NCI-H187 (cell line): Measurements from ENCODE around the gene CYB5RL.
"Not testable (repeated sequence)": the region's sequence is repeated elsewhere in the genome, so short reads cannot be mapped to it uniquely, and the experiment has no call there.

Experiments used
- DNase-seq, 2 experiments: peaks; one replicate each; lab custom pipeline; 2025; lab: John Stamatoyannopoulos, UW

CYB5RL gene

DNA sequence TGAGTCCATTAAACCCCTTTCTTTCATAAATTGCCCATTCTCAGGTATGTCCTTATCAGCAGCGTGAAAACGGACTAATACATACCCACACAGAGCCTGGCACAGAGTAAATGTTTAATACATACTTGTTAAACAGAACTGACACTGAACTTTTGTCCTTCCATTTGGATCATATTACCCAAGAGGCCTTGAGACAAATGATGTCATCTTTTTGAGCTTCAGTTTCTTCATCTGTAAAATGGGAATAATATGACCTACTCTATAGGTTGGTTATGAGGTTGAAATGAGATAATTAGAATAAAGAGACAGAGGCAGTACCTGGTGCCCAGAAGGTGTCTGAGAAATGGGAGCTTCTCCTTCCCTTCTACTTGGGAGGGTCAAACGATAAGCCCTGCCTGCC, 13.8 kb downstream of the CYB5RL start:
- DNase-seq = no peak

DNA sequence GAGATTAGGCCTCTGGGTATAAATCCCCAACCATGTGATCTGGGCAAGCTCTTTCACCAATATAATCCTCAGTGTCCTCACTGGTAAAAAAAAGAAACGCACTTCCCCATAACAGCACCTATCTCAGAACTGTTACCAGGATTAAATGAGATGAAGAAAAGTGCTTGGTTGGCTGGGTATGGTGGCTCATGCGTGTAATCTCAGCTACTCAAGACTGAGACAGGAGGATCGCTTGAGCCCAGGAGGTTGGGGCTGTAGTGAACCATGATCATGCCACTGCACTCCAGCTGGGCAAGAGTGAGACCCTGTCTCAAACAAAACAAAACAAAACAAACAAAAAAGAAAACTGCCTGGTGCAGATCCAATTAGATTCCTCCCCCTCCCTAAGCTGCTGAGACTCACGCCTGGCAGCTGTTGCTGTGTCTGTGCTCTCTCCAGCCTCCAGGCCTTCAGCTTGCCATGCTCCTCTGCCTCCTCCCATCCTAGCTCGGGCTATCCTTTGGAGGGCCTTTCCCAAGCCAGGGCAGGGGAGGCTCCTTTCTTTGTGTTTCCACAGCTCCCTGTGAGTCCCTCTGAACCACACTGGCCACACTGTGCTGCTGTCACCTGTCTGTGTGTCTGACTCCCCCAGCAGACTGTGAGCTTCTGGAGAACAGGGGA, 19.0 kb downstream of the CYB5RL start:
- no peak for DNase-seq

DNA sequence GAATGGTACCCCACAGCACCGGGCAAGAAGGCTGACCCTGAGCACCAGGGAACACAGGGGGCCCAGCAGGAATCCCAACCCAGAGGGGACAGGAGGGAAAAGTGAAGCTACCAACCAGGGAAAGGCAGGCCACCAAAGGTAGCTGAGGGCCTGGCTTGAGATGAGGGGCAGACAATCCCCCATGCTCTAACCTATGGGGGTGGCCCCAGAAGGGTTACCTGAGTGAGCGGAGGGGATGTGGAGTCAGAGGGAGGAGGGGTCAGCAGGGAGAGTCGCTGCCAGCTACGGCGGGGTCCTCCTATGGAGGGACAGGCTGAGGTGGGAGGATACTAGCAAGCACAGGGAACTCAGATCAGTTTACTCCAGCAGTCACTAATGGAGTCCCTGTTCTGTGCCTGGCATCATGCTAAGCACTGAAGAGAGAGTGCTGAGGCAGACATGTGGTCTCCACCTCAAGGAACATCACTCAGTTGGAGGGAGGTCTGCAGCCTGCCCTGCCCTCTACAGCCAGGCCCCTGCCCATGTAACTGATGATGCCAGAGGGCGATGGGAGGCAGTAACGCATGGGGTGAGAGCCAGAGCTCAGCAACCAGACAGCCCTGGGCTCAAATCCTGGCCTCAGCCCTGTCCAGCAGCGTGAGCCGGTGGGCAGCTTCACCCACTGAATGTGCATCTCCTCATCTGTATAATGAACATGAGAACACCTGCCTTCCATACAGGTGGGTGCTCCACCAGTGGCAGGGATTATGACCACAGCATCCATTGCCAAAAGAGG, 21.3 kb downstream of the CYB5RL start:
- no peak for DNase-seq

DNA sequence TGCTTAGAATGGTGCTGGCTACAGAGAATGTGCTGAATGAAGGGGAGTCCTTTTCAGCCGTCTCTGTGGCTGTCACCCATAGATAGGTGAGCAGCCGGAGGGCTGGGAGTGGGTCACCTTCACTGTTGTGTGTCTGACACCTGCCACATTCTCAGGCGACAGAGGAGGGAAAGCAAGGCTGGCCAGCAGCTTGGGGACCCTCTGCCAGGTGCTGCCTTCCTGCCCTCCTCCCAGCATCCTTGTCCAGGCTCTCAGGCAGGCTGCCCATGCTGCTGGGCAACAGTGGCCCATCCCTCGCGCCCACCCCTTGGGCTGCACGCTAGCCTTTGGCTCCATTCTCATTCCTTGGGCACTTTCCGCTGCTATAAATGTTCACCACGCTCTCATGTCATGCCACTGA, 22.1 kb downstream of the CYB5RL start:
- DNase-seq = no peak

DNA sequence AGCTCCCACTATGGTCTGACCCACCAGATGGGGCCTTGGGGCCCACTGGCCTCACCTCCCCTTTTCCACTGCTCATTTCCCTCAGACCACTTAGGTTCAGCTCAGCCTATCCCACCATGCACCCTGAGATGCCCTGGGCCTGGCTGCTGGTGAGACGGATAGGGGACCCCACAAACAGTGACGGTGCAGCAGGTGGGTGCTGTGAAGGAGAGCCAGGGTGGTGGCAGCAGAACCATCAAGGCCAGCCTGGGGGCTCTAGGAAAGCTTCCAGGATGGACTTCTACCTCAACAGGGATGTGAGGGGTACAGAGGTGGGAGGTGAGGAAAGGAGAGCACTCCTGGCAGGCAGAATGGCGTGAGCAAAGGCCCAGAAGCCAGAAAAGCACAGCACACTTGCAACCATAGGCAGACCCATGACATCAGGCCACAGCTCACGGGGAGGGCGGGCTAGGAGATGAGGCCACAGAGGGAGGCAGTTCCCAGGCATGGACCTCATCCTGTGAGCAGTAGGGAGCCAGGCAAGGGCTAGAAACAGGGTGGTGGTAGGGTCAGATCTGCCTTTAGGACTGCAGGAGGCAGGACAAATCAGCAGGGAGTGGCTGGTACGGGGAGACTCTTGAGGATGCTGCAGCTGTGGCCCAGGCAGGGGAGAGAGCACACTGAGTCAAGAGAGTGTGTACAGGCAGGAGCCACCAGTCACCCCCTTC, 23.1 kb downstream of the CYB5RL start:
- DNase-seq = no peak

DNA sequence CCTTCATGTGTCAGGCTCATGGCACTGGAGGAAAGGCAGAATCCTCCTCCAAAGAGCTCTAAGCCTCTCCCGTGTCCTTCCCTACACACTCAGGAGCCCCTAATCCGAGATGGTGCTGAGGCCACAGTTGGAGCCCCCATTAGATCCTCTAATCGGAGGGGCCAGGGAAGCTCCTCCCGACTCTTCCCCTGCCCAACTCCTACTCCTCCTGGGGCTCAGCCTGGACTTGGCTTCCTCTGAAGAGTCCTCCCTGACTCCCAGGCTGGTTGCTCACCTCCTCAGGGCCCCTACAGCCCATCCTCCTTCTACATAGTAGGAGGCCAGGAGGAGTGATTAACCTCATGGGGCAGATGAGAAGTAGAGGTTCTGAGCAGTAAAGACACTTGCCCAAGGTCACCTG, 25.7 kb downstream of the CYB5RL start:
- DNase-seq = no peak

DNA sequence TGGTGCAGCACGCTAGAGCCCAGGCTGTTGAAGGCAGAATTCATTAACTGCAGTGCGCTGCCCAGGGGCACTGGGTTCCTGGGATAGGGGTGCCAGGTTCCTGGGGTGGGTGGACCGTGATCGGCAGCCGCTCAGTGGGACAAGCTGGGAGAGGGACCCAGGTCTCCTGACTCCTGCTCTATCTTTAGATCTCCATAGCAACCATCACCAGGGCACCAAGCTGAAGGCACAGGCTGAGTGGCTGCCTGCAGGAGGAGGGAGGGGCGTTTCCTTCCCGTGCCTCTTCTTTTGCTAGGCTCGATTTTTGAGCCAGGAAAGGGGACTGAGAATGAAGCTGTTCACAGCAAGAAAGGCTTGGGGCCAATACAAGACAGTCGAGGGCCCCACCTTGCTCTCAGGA, 26.1 kb downstream of the CYB5RL start:
- no peak for DNase-seq

DNA sequence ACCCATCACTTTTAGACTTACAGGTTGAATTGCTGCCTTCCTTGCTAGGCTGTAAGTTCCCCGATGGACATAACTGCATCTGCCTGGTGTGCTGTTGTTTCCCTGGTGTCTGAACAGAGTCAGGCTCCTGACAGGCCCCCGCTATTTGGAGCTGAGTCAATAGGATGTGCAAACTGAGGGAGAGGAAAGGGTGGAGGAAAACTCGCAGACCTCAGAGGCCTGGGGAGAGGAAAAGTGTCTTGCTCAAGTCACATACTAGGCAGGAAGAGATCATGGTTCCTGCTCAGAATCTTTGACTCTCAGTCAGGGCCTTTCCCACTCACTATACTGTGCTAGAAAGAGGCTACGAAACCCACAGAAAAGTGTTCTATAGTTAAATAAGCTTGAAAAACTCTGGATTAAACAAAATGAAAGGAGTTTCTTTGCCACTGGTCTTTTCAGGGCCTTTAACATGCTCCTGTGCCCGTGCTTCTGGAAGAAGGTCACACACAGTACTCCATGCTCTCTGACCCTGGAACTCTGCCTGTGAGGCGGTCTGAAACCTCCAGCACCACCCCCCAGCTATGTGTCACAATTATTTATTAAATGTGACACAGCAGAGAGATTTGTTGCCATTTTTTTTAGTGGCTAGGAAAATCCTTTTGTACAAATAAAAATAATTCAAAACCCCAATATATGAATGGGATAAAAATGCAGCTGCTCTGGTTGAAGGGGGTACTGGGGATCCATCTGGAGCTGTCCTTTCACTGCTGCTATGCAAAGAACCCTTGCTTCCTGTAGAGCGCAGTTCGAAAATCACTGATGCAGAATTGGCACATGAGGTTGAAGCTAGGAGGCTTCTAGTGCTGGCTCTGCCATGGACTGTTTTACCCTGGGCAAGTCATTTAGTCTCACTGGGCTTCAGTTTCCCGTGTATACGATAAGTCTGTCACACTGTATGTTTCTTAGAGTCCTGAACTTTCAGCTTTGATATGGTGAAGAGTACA, 26.9 kb downstream of the CYB5RL start:
- DNase-seq = no peak

DNA sequence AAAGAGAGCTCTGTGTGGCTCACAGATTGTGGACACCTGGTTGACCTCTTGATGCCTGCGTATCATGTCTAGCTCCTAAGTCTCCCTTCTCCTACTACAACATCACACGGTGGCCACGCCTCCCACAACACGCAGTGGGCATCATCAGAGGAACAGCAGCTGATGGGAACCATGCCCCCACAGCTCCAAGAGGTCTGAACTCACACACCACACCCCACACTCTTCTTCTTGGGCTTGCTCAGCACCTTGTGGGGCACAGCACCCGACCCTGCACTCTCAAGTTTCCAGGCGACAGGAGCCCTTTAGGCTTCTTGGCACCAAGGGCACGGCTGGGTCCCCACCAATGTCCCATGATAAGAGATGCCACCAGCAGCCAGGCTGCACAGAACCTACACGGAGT, 28.2 kb downstream of the CYB5RL start:
- no peak for DNase-seq

DNA sequence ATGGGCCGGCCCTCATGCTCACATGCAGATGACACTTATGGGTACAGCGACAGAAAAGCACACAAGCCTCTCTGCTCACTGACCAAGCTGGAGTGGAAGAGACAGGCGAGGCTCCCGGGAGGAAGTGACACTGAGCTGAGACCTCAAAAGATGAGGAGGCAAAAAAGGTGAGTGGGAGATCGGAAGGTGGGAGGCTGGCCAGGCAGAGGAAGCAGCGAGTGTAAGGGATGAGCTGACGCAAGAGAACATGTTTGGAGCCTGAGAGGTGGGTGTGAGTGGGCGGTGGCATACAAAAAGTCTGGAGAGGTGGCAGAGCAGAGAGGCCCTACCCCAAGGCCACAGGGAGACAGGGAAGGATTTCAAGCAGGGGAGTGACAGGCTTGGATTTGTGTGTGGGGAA, 28.8 kb downstream of the CYB5RL start:
- no peak for DNase-seq

DNA sequence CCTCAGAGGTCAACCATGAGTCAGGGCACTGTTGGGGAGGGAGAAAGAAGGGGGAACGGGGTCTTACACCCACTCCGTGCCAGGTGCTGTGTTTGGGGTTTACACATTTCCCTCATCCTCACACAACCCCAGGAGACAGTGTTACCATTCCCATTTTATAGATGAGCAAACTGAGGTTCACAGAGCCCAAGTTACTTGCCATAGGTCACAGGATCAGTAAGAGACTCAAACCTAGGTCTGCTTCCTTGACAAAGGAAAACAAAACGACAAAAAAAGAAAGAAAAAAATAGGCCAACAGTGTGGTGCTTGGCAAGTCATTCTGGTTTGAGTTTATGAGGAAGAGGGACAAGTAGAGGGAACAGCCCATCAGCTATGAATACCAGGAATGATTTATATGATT, 30.8 kb downstream of the CYB5RL start:
- DNase-seq = no peak

DNA sequence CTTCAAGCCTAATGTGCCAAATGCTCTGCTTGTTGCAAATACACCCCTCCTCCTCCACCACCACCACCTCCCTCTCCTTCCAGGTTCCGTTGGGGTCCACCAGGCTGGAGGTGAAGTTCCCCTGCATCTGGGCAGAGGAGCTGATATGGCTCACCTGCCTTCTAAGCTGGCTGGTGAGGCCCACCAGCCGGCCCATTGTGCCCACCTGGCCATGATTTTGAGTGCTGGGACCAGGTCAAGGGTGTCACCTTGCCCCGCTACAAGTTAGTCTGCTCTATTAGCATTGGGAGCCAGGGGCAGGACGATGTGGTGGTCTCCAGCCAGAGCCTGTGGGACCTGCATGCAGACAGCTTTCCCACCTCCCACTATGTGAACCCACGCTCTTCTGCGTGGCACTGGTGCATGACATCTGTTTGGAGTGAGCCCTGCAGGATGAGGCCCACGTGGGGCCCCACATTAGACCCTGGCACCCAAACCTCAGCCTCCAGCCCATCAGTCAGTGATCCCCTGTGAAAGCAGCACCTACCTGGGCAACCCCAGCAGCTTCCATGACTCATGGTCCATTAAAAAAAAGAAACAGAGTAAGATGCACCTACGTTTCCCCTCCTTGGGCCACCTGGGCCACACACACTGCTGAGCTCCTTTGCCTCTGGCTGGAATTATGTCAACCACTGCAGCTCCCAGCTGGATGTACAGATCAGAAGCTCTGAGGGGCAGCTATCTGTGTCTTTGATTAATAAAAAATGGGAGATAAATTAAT, 31.4 kb downstream of the CYB5RL start:
- DNase-seq = no peak

DNA sequence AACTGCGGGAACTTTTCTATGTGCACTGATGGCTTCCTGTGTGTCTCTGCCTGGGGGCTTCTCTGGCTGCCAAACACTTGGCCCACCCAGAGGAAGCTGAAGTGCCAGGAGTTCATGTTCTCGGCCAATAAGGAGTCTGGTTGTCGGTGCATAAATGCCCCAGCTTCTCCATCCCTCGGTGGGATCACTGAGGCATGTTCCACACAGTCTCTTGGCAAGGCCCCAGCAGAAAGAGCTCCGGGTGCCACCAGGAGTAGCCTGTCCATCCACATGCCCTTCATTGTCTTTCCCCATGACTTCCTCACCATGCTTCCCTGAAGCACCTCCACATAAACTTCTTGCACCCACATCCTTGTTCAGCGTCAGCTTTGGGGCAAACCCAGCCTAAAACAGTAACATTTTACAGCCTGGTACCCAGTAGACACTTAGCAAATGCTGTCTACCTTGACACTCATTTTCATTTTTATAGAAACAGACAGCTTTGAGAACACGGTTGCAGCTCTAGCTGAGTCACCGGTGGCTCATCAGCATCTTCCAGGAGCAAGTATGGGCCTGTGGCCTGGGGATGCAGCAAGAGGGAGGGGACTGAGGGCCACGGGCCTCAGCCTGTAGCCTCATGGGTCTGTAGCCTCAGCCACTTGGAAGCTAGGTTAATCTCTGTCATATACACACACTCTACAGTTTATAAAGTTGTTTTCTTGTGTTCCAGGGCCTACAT, 32.2 kb downstream of the CYB5RL start:
- DNase-seq = no peak

DNA sequence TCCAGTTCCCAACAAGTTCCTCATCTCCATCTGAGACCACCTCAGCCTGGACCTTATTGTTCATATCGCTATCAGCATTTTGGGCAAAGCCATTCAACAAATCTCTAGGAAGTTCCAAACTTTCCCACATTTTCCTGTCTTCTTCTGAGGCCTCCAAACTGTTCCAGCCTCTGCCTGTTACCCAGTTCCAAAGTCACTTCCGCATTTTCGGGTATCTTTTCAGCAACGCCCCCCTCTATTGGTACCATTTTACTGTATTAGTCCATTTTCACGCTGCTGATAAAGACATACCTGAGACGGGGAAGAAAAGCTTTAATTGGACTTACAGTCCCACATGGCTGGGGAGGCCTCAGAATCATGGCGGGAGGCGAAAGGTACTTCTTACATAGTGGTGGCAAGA, 33.5 kb downstream of the CYB5RL start:
- DNase-seq = not testable (repeated sequence)

DNA sequence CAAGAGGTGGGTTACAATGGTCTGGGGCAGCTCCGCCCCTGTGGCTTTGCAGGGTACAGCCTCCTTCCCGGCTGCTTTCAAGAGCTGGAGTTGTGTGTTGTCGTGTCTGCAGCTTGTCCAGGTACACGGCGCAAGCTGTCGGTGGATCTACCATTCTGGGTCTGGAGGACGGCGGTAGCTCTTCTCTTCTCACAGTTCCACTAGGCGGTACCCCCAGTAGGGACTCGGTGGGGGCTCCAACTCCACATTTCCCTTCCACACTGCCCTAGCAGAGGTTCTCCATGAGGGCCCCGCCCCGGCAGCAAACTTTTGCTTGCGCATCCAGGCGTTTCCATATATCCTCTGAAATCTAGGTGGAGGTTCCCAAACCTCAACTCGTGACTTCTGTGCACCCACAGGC, 34.7 kb downstream of the CYB5RL start:
- no peak for DNase-seq

DNA sequence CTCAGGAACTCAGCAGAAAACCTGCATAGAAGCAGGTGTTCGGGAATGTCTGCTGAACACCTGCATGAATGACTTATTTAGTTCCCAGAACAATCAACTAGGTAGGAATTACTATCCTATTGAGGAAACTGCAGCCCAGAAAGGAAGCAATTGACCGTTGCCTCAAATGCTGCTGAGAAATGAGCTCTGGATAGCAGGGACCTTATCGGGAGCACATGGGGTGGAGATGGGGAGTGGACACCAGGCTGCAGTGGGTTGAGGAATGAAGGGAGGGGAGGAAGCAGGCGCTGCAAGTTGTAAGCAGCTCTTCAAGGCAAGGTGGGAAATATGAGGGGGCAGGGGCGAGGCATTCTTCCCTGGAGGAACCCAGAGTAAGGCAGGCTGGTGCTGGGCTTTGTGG, 36.3 kb downstream of the CYB5RL start:
- no peak for DNase-seq

DNA sequence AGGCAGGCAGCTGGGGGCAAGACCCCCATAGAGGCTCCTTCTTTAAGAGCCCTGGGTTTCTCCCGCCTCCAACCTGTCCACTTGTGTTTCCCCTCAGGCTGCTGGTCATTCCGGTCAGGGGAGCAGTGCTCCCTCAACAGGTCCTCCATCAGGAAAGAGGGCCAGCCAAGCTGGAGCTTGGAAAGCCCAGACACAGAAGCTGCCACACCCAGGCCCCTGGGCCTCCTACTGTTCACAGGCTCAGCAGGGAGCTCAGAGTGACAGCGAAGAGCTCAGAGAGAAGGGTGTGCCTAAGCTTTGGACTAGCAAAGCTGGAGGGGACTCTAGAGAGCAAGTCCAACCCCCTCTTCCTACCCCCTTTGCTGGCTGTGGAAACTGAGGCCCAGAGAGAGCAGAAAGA, 36.8 kb downstream of the CYB5RL start:
- DNase-seq = no peak

DNA sequence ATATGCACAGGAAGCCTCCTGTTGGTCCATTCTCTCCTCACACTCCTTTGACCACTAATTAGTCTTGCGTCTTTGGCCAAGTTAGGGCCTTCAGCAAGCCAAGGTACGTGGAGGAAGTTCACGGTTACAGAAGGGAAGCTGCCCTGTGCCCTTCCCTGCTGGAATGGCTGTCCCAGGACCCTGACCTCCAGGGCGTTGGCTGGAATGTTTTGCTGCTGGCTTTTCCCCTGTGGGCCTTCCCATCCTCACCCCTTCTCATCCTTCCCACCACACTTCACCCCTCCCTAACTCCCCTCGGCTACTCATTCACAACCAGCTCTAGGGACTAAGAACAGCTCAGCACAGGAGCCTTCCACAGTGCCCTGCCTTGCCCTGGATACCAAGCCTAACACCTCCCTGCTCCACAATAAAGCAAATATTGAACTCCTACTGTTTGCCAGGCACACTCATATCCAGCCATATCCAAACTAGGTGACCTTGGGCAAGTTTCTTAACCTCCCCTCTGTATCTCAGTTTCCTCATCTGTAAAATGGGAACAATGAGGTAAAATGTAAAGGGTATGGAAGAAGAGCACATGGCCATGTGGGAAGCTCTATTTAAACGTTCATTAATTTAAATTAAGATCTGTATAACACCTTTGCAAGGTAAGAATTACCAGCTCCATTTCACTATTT, 38.2 kb downstream of the CYB5RL start:
- no peak for DNase-seq

DNA sequence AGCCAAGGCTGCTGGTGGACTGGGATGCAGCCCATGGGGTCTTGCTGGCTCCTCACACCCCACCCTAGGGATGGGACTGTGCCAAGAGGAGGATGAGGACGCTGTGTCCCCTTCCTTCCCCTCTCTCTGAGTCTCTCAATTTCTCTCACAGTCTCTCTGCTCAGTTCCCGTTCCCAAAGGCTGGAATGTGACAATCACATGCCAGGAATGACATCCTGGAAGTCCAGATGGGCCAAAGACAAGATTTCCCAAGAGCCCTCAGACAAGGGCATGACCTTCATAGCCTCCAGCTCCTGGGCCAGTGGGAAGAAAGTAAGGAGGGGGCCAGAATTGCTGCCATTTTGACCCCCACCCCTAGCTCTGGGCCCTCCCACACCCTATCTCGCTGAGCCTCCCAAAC, 39.5 kb downstream of the CYB5RL start:
- no peak for DNase-seq

DNA sequence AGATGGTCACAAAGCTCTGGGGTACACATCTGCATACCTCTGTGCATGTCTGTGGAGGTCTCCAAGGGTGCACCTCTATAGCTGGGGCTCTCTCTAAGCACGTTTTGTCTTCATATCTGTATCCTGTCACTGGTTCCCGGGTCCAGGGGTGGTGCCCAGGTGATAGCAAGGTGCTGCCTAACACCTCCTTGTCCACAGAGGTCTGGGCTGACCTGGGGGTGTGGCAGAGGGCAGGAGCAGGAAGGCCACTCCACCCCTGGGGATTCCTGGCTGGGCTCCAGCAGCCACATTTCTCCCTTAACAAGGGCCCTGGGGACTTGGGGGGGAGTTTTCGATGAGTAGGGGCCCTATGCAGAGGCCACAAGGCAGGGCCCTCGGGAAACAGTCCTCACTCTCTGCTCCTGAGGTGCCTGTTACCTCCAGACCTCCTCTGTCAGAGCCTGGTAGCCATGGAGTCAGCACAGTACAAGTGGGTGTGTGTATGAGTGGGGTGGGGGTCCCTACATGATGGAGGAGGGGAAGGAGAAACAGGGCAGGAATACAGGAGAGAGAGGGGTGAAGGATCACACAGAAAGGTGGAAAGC, 40.0 kb downstream of the CYB5RL start:
- DNase-seq = no peak
